HG02610 (cell line): ENCODE results near the gene TPPP.

Experiments used
- ATAC-seq: cut with Tn5 transposase; IDR thresholded peaks from one replicate; pipeline ENCODE4 v1.9.1; 2021; ENCODE audit warnings: mild to moderate bottlenecking, moderate library complexity; ENCODE audit not compliant: unreplicated experiment

The TPPP gene

GRCh38 chr5:647727-648126 is 45.4 kb downstream of the TPPP start:
- no peak for ATAC-seq

DNA sequence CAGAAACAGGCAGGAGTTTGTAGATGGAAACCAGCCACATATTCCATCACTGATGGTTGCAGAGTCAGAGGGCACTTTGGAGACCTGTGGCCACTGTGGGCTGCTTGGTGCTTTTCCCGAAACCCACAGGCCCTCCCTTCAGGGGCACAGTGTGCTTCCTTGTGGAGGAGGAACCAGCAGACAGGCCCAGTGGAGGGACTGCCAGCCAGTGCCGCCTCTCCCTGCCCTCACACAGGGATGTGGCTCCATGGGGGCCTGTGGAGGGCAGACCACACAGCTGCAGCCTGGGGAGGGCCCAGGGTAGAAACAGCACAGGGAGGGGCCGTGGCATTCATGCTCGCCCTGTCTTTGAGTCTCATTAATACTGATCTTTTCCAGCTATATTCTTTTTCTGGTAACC is 45.8 kb downstream of the TPPP start:
- ATAC-seq = no peak

DNA sequence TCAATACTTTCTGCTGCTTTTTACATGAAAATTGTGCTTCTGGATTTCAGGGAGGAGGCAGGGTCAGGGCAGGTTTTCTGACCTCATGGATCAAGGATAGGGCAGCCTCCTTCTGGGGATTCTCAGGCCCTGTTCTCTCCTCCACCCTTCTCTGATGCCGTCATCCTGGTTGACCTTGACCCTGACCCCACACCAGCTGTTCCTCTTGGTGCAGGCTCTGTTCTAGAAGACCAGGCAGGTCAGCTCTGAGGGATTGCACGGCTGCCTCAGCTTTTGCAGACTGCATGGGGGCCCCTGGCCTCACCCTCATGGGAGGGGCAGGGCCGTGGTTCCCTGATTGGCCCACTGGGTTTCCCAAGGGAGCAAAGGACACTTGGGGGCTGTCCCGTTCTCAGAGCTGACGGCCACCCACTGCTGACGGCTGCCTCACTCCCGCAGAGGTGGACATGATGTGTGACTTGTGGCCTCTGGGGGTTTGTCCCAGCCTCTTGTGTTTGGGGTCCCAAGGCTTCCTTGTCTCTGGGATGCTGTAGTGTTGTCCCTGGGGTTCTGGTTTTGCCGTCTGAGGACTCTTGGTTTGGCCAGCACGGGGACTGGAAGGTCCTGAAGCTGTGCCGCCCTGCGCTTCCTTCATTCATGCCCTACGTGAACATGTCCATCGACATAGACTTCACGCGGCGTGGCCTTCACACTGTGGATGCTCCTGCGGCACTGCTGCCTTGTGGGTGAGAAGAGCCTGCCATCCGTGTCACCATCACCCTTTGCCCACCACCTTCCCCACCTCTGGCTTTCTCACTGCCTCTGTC is 46.6 kb downstream of the TPPP start:
- ATAC-seq = no peak

DNA sequence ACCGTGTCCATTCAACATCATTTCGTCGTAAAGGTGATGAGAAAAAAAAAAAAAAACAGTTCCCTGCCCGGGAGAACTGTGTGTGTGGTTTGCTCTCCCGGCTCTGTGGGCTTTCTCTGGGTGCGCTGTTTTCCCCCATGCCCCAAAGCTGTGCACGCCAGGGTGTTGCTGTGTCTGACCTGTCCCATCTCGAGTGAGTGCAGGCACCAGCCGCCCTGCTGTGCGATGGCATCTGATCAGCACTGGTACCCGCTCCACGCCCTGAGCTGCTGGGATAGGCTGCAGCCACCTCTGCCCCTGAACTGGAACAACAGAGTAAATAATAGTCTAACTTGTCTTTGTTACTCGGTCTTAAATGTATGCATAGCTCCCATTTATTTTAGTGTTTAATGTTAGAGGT is 47.7 kb downstream of the TPPP start:
- no peak for ATAC-seq

DNA sequence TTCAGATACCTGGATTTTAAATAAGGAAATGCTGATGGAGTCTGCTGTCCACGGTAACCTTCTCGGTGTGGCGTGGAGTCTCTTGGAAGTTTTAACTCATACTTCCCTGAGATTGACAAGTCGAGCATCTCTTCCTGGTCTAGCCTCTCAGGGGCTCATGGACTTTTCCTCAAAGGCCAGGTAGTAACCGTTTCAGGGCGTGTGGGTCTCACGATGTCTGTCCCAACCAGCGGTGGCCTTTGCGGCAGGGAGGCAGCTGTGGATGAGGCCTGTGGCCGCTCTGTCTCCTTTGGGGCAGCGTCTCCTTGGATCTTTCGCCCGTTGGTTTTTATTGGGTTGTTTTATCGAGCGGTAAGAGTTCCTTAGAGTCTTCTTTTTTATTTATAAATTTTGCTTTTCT is 48.2 kb downstream of the TPPP start:
- ATAC-seq = no peak

GRCh38 chr5:644509-644908 is 48.6 kb downstream of the TPPP start:
- no peak for ATAC-seq

DNA sequence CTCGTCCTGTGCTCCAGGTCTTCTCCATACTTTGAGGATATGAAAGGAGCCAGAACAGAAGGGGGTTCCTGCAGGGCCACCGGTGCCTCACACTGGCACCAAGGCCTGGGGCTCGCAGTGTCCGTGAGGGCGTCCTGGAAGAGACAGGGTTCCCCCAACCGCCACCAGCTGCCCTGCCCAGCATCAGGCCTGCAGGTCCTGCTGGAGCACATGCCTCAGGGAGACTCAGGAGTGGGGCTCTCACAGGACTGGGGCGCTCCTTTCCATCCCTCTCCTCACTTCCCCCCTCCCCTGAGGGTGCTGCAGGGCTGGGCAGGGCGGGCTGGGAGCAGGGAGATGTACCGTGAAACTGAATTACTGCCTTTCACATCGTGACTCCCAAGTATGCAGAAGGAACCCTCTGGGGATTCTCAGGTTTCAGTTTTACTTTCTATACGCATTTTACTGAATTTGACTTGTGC is 49.3 kb downstream of the TPPP start:
- ATAC-seq = no peak

DNA sequence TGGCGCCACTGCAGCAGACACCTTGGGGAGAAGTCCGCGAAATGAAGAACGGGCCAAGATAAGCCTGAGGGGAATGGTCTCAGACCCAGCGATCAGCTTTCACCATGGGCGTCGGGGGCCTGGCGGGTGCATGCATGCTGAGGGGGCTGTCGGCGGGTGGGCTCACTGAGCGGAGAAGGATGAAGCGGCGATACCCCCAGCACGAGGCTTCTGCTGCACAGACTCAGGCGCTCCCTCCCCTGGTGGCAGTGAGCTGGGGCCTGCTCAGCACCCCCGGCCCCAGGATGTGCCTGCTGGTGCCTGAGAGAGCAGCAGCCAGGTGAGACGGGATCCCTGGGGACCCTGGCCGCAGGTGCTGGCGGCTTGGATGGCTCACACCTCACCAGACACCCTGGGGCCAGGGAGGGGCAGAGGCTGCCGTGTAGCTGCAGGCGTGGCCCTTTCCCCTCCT is 49.8 kb downstream of the TPPP start:
- no peak for ATAC-seq

DNA sequence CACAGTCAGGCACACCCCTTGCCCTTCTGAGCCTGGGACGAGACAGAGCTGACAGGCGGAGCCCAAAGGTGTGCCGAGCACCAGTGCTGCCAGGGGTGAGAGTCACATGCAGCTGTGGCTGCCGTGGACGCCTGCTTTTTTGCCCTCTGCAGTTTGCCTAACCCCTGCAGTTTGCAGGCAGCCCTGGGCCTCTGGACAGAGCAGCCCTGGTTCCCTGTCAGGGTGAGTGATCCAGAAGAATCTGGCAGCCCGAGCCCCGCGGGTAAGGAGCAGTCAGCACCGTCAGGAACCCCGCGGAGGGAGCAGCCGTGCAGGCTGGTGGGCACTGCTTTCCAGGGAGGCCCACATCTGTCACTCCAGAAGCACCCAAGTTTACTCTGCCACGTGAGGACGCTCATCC is 50.7 kb downstream of the TPPP start:
- ATAC-seq = no peak

DNA sequence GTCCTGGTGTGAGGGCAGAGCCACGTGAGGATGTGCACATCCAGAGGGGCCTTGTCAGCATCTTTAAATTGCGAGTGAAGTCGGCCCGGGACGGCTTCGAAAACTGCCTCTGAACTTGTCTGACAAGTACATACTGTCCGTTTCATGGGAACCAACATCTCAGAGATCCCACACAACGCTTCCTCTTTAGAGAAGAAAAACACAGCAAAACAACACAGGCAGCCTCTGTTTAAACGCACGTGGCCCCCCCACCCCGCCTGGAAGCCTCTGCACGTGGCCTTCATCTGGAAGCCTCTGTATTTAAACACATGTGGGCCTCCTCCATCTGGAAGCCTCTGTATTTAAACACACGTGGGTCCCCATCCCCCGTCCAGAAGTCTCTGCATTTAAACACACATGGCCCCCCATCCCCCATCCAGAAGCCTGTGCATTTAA is 51.8 kb downstream of the TPPP start:
- no peak for ATAC-seq

GRCh38 chr5:640461-641330 is 52.5 kb downstream of the TPPP start:
- ATAC-seq = no peak

DNA sequence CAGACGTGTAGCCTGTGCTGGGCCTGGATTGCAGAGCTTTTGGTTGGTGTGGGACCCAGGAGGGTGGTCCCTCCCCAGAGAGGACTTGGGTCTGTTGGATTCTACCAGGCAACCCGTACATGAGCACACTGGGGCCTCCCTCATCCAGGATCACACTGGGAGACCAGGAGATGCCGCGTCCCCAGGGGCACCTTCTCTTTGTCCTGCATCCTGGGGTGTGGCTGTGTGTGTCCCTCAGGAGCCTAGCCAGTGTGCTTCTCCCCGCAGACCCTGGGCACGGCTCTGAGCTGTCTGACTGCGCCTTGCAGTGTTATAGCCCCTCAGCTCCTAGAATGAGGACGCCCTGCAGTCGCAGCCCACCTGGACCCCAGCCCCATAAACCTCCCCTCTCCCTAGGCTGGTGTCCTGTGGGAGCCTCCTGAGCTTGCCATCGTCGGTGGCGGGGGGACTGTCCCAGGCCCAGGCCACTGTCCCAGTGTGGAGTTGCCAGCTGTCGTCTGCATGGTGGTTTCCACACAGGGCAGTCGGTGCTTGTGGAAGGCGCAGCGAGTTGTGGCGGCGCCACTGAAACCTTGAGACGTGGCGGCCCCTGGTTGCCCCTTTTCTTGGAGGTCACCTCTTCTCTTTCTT is 53.5 kb downstream of the TPPP start:
- no peak for ATAC-seq

- no peak for ATAC-seq
These were observed 54.0 kb downstream of the TPPP start for GRCh38 chr5:639253-639530.

- no peak for ATAC-seq
These were observed 54.5 kb downstream of the TPPP start for GRCh38 chr5:638501-639252.

GRCh38 chr5:637581-638450 is 55.3 kb downstream of the TPPP start:
- ATAC-seq = no peak

DNA sequence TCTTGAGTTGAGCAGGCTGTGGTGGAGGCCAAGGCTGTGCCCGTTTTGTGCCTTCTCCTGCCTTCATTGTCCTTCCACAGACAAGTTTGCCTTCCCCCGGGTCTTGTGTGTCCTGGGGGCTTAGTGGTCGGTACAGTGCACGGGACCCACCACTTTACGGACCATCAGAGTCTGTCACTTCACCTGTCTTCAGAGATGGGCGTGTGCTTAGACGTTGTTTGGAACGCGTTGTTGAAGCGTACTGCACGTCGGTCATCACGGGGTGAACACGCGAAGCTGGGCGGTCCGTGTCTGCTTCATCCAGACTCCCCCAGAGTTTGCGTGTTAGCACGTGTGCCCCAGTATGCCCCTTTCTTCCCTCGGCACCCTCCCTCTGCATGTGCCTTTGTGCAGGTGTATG is 56.2 kb downstream of the TPPP start:
- no peak for ATAC-seq

GRCh38 chr5:635306-636055 is 57.7 kb downstream of the TPPP start:
- ATAC-seq = no peak

GRCh38 chr5:634191-634590 is 59.0 kb downstream of the TPPP start:
- no peak for ATAC-seq

DNA sequence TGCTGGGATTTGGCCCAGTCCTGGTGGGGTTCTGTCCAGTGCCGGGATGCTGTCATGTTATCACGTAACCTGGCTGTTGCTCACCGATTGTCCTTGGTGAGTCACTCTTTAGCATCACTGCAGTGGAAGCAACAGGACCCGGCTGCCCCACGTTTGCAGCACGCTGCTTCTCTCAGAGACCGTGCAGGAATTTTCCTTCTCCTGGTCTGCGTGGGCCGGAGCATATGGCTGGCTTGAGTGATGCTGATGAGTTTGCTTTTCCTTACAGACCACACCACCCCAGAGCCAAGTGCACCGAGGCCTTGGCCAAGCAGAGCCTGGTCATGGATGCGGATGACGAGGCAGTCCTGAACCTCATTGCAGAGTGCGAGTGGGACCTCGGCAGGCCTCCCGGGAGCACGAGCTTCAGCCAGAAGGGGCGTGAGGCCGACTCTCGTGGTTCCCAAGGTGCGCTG is 59.6 kb downstream of the TPPP start:
- ATAC-seq = no peak
